GM21786 (cell line): ENCODE data around the gene ARL8A.

Source experiments
- ATAC-seq: cut with Tn5 transposase; IDR thresholded peaks from one replicate; pipeline ENCODE4 v1.9.1; 2021; ENCODE audit not compliant: unreplicated experiment

ARL8A gene

GRCh38 chr1:202084791-202085681 lies 59.5 kb downstream of the ARL8A start:
- ATAC-seq = no peak
